Activated CD8-positive, alpha-beta memory T cell treated with anti-CD3 and anti-CD28 coated beads for 36 hours (primary cell): ENCODE measurements around the gene DNAH10. TPM values are rescaled to one million over a fixed set of nuclear protein-coding genes. Genes with fewer than 3 reads are reported as not detected.

Experiments used
- CTCF ChIA-PET: fragments of 350-600 bp; sonication (Branson Sonifier 250); formaldehyde crosslinking; loops from one replicate; lab custom pipeline; 2021; ENCODE audit warnings: antibody characterized with exemption; lab: Charles Lee
- POLR2A ChIA-PET: fragments of 350-600 bp; sonication (Branson Sonifier 250); formaldehyde crosslinking; loops from one replicate; lab custom pipeline; 2021; ENCODE audit warnings: antibody characterized with exemption; lab: Charles Lee
- total RNA-seq, 2 experiments: library from RNA; stranded (reverse); gene quantifications; one replicate each; pipeline ENCODE4 v1.2.3, GENCODE V29; 2021

Gene DNAH10
- total RNA-seq, 2 experiments from 2014 or later, result 0.06 to 0.15 TPM

DNA sequence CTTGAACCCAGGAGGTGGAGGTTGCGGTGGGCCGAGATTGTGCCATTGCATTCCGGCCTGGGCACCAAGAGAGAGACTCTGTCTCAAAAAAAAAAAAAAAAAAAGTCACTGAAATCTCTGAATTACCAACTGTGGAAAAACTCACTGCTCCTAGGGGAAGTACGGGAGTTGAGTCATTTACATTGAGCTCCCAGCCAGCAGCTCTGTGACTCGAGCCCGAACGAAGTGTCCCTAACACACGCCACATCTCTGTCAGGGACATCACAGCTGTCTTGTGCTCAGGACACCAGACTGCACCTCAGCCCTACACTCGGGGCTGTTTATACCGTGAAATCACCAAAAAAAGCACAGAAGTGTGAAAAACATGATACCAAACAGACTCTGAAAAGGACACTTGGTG, 28.9 kb upstream of the DNAH10 start:
- POLR2A ChIA-PET, result interaction anchor here (0.7 kb wide), 1 partner anchor 20 kb away, joined by 3 read pairs; no protein-coding TSS in a partner anchor
- CTCF ChIA-PET, result no interaction called here

DNA sequence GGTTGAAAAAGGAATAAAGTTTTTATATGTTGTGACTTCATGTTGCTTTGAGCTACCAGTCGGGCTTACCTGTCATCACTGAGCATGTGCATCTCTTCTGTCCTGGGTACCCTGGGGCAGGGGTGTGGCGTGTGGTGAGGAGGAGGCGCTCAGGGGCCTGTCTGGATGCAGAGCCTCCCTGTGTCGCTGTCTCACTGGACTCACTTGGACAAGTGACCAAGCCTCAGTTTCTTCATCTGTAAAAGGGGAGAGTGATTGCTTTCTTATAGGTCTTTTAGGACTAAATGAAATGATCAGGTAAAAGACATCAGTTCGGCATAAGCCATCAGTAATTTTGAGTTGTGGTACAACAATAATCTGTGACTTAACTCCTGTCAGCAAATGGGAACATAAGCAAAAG, 27.8 kb upstream of the DNAH10 start:
- CTCF ChIA-PET, result no interaction called here

GRCh38 chr12:123741937-123742572, 20.0 kb upstream of the DNAH10 start:
- POLR2A ChIA-PET, result no interaction called here

More for the DNA sequence above, 27.8 kb upstream of the DNAH10 start:
- POLR2A ChIA-PET, result no interaction called here

DNA sequence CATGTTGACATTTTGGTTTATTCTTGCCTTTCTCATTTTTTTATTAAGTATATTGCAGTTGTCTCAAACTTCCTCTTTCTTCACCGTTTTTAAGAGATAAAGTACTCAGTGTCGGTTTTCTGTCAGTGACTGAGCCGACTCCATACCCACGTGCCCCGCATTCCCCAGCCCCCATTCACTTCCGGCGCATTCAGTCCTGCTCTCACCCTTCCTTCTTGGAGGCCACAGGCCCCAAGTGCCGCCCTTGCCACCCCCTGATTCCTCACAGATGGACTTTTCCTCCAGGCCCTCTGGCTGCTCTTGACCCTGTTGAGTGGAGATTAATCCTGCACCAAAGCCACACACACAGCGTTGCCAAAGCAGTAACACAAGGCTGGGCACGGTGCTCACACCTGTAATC, 19.1 kb upstream of the DNAH10 start:
- POLR2A ChIA-PET, result no interaction called here
- CTCF ChIA-PET, result no interaction called here

More at GRCh38 chr12:123741937-123742572, 20.0 kb upstream of the DNAH10 start:
- CTCF ChIA-PET, result no interaction called here

DNA sequence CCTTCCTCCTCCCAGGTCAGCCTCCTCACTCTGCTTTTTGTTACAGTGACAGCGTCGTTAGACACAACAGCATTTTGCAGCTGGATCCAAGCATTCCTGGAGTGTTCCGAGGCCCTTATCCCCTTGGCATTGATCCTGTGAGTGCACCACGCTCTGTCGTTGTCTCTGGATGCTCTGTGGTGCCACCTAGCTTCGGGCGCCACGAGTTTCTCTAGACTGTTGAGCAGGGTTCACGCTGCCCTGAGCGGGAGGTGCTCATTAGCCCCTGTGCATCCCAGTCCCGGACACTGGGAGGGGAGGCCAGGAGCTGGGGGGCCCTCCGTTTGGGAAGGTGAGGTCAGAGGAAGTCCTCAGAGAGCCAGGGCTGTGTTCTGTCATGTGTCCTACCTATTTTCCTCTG, 17.3 kb upstream of the DNAH10 start:
- ChIA-PET CTCF (no interaction called here), POLR2A (no interaction called here)

DNA sequence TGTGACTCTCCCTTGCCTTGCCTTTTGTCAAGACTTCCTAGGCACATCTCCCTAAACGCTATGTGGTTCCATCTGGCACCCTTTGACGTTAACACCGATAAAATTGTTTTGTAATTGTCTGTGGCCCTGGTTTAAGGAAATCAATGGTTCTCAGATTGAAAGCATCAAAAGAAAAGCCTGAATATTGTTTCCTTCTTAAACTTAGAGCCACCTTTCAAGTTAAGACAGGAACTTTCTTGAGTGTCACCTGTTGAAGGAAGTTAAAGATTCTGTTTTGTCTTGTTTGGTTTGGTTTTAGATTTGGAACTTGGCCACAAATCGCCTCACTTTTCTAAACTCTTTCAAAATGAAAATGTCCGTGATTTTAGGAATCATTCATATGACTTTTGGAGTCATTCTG, 14.8 kb upstream of the DNAH10 start:
- CTCF ChIA-PET, result no interaction called here
- POLR2A ChIA-PET, result no interaction called here

- ChIA-PET CTCF (no interaction called here), POLR2A (no interaction called here)
Observed at GRCh38 chr12:123748161-123748560, 13.9 kb upstream of the DNAH10 start.

DNA sequence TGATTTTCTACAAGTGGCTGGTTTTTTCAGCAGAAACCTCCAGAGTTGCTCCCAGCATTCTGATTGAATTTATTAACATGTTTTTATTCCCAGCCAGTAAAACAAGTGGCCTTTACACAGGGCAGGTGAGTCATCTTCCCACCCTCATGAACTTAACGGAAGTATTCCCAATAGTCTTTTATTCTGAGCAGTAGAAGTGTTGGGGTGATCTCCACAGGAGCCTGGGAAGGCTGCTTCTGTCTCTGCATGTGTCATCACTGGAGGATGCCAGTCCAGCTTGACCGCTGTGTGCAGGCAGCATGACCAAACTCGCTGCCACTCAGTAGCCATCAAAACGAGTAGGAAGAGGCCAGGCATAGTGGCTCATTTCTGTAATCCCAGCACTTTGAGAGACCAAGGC, 13.4 kb upstream of the DNAH10 start:
- POLR2A ChIA-PET, result no interaction called here

DNA sequence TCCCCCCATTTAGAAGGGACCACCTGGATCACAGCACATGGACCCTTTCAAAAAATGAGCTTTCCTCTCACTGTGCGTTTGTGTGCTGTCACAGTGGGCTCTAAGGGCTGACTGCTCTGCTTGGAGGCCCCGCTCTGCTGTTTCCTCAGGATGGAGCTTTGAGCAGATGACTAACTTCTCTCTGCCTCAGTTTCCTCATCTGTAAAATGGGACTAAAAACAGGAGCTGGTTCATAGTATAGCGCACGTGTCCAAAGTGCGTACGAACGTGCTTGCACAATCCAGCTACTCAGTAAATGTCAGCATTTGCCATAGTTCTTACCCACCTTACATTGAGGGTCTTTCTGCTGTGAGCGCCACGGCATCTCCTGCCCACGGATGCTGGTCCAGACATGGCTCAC, 12.7 kb upstream of the DNAH10 start:
- ChIA-PET POLR2A (no interaction called here), CTCF (no interaction called here)

More for the DNA sequence above, 13.4 kb upstream of the DNAH10 start:
- CTCF ChIA-PET, result no interaction called here

DNA sequence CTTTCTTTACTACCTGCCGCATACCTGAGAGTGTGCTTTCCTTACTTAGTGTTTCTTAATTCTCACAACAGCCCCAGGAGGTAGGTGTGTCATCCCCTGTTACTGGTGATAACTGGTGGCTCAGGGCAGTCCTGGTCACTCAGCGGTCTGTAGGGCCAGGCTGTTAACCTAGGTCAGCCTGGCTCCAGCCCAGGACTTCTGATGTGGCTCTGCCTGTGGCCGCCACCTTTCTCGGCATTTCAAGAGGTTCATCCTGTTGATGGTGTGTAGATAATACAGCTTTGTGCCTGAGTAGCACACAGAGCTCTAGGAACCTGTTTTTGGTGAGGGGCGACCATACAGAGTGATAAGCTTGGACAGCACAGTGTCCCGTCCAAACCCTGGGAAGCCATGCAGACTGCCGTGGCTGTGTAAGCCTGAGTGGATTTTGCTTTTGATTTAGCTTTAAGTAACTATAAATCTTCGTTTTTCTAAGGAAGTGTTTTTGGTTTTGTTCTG, 11.9 kb upstream of the DNAH10 start:
- ChIA-PET CTCF (no interaction called here), POLR2A (interaction anchor here (0.6 kb wide), 1 partner anchor 239 kb away, joined by 3 read pairs; no protein-coding TSS in a partner anchor)

DNA sequence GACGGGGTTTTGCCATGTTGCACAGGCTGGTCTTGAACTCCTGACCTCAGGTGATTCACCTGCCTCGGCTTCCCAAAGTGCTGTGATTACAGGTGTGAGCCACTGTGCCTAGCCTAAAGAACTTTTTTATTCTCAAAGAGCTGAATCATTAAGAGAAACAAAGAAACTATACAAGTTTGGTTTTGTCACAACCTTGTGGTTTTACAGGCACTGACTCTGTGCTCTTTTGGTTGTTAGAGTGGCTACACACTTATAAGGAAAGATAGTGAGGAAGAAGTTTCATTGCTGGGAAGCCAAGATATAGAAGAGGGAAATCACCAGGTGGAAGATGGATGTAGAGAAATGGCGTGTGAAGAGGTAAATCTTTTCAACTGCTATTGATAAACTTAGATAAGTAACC, 10.1 kb upstream of the DNAH10 start:
- ChIA-PET CTCF (no interaction called here), POLR2A (no interaction called here)

GRCh38 chr12:123754041-123754772, 7.9 kb upstream of the DNAH10 start:
- ChIA-PET POLR2A (no interaction called here), CTCF (no interaction called here)

DNA sequence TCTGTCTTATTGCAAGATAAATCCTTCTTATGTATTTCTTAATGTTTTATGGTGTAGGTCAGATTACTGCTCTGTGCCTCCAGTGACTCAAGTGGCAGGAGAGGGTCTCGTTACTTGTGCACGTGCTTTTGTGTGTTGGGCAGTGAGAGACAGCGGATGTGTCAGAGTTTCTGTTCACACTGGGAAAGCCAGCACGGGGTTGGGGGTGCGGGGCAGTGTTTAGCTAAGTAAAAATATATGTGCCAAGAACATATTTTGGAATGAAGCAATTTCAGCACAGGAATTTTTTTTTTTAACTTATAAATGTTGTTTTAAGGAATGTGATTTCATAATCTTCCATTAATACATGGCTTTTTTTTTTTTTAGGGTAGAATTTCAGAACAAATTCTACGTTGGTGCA, 4.5 kb upstream of the DNAH10 start:
- ChIA-PET CTCF (no interaction called here), POLR2A (no interaction called here)

GRCh38 chr12:123760267-123760938, 1.7 kb upstream of the DNAH10 start:
- ChIA-PET CTCF (no interaction called here), POLR2A (no interaction called here)

DNA sequence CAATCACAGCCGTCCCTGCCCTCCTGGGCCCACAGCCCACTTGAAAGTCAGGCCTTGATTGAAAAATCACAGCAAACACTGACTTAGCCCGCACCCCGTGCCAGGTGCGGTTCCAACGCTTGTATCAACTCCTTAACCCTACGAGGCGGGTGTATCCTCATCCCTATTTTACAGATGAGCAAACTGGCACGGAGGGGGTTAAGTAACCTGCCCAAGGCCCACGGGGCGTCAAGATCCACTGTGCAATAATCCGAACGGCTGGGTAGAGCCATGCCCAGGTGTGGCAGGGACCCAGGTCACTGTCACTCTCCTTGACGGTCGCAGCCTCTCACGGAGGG, 583 bp downstream of the DNAH10 start:
- ChIA-PET POLR2A (interaction anchor here (0.5 kb wide), 1 partner anchor 54 kb away, joined by 4 read pairs; no protein-coding TSS in a partner anchor), CTCF (no interaction called here)

DNA sequence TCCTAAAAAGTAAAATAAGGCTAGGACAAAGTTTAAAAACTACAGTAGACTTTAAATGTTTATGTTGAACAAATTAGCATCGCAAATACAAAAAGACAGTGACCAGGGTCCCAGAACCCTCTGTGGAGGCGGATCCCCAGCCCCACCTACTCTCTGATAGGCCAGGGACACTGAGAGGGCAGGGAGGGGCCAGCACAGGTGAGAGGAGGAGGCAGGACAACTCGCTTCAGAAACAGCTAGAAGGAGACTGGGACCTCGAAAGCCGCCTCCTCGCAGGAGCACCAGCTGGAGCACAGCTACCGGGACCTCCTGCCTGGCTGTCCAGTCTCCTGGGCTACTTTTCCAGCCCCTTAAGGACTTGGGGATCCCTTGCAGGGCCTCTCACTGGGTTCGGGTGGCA, 992 bp downstream of the DNAH10 start:
- CTCF ChIA-PET, result interaction anchor here (0.6 to 0.7 kb wide), 2 partner anchors 77 to 460 kb away, joined by 3 read pairs; no protein-coding TSS in a partner anchor
- POLR2A ChIA-PET, result no interaction called here

DNA sequence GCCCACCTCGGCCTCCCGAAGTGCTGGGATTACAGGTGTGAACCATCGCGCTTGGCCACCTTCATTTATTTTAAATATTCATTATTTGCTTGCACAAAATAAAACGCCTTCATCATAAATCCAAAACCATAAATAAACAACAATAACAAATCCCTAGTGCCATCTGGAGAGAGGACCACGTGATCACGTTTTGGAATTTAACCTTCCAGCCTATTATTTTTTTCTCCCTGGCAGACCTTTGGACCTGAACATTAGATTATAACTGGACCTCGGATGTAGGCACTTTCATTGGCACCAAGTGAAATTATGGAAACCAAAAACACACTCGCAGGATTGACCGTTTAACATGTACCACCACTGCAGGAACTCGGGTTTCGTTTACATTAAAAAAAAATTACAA, 2.0 kb downstream of the DNAH10 start:
- CTCF ChIA-PET, result interaction anchor here (0.7 kb wide), 1 partner anchor 461 kb away, joined by 3 read pairs; no protein-coding TSS in a partner anchor
- POLR2A ChIA-PET, result no interaction called here

DNA sequence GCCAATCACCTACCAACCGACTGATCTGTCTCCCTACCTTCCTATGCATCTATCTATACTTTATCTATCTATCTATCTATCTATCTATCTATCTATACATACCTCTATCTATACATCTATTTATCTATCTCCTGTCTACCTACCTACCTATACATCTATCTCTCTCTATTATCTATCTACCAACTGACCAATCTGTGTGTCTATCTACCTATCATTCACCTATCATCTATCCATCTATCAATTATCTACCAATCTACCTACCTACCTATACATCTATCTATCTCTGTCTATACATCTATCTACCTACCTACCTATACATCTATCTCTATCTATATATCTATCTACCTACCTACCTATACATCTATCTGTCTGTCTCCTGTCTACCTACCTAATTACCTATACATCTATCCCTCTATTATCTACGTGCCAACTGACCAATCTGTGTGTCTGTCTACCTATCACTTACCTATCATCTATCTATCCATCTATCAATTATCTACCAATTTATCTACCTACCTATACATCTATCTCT, 3.5 kb downstream of the DNAH10 start:
- ChIA-PET POLR2A (no interaction called here), CTCF (no interaction called here)

DNA sequence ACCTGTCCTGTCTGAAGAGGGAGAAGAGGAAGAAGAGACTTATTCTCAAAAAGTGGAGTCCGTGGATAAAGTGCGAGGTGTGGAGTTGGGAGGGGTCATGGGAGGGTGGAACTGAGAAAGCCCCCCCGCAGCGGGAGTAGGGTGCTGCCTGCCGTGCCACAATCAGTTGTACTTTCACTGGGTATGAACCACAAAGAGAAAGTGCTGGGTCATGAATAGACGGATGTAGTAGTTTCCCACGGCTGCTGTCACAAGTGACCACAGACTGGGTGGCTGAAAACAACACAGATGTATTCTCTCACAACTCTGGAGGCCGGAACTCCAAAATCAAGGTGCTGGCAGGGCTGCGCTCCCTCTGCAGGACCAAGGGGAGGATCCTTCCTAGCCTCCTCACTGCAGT, 5.5 kb downstream of the DNAH10 start:
- ChIA-PET CTCF (interaction anchor here (1.2 kb wide), 1 partner anchor 25 kb away, joined by 3 read pairs; no protein-coding TSS in a partner anchor), POLR2A (no interaction called here)

DNA sequence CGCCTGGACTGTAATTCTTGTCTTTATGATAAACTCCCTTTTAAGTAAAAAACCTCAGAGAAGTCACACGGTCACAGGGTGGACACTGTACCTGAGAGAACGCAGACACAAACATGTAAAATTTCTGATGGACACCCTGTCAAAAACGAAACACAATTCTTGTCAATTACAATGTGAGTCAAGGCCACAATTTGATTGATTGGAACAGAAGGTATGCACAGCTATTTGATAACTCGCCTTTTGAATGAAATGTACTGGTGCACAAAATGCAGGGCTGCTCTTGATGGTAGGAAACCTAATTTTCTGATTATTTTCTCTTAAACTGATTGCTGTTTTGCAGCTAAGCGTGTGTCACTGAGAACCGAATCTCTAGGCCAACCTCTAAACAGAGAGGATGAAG, 9.2 kb downstream of the DNAH10 start:
- ChIA-PET CTCF (interaction anchor here (0.7 kb wide), 1 partner anchor 169 kb away, joined by 3 read pairs; the partner anchor contains the start of gene DDX55), POLR2A (no interaction called here)
